OCI-M2 (cell line): ENCODE data around the gene LPAR2.
"Not testable (repeated sequence)": the region's sequence is repeated elsewhere in the genome, so short reads cannot be mapped to it uniquely, and the experiment has no call there.

Source experiments
- DNase-seq: peaks from one replicate; lab custom pipeline; 2025; ENCODE audit not compliant: unreplicated experiment; lab: John Stamatoyannopoulos, UW

The LPAR2 gene

DNA sequence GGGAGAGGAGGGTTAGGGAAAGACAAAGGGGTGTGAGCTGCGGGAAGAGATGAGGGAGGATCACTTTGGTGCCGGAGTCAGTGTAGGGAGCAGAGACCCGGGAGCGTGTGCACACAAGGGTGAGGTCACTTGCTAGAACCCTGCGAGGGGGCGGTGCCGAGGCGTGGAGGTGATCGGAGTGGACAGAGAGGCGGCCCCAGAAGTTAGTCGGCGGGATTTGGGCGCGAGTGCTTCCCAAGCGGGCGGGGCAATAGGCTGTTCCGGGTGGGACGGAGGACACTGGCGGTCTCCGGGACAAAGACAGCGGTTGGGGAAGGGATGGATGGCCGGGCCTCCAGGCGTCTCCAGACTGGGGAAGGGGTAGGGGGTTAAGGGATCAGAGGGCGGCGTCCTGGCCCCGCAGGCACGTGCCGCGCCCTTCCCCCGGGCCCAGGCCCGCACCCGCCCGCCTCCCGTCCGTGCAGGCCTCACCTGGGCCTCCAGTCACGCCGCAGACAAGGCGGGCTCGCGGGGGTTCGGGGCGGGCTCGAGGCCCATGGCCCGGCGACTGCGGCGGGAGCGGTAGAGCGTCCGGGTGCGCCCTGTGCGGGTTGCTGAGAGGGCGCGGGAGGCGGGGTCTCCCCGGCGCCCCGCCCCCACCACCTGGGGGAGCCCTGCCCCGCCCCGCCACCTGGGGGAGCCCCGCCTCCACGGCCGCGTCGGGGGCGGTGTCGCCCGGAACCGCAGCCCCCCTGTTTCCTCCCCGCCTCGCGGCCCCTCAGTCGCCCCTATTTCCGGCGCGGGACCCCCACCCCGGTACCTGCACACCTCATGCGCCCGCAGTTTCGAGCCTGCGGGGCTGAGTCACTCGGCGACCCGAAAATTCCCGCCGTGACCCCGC is at the start of gene LPAR2:
LPAR2 (minus strand) TSS at position 600 of the 880 bp plus-strand sequence. CDS start 945 bp downstream, outside the sequence.
- DNase-seq: no peak

DNA sequence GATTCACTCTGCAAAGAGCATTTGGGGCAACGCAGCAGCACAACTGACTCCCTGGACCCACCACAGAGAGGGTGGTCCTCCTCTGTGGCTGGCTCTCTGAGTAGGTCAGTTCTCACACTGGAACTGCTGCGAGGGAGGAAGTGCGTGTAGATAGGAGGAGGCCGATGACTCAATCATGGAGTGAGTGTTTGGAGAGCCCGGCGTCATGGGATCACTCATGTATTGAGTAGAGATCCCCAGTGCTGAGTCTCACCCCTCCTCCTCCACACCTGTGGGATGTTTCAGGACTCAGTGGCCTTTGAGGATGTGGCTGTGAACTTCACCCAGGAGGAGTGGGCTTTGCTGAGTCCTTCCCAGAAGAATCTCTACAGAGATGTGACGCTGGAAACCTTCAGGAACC is 49.6 kb upstream of the LPAR2 start:
- DNase-seq: no peak

DNA sequence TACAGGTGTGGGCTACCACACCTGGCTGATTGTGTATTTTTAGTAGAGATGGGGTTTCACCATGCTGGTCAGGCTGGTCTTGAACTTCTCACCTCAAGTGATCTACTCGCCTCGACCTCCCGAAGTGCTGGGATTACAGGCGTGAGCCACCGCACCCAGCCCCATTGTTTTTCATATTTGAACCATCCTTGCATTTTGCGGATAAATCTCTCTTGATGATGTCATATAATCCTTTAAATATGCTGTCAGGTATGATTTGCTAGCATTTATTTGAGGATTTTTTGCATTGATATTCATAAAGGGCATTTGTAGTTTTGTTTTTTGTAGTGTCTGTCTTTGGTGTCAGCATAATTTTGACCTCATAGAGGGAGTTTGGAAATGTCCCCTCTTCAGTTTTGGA is 46.3 kb upstream of the LPAR2 start:
- DNase-seq: no peak

DNA sequence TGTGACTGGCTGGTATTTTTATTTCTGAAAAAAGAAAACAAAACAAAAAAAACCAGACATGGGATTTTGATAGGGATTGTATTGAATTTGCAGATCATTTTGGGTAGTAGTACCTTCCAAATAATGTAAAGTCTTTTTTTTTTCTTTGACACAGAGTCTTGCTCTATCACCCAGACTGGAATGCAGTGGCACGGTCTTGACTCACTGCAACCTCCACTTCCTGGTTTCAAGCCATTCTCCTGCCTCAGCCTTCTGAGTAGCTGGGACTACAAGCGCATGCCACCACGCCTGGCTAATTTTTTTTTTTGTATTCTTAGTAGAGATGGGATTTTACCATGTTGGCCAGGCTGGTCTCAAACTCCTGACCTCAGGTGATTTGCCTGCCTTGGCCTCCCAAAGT is 44.8 kb upstream of the LPAR2 start:
- DNase-seq: no peak

DNA sequence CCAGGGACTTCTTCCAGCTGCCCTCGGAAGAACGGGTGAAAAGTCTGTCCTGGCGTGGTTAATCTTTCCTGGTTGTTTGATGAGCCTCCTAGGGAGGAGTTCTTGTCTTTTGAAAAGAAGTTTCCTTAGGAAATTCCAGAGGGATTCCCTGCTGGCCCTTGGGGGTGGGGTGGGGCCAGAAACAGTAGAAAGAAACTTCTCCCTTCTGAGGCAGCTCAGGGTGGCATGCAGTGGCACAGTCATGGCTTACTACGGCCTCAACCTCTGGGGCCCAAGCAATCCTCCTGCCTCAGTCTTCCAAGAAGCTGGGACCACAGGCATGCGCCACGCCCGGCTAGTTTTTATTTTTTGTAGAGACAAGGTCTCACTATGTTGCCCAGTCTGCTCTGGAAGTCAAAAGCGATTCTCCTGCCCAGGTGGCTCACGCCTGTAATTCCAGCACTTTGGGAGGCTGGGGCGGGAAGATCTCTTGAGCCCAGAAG is 42.1 kb upstream of the LPAR2 start:
- DNase-seq: no peak

DNA sequence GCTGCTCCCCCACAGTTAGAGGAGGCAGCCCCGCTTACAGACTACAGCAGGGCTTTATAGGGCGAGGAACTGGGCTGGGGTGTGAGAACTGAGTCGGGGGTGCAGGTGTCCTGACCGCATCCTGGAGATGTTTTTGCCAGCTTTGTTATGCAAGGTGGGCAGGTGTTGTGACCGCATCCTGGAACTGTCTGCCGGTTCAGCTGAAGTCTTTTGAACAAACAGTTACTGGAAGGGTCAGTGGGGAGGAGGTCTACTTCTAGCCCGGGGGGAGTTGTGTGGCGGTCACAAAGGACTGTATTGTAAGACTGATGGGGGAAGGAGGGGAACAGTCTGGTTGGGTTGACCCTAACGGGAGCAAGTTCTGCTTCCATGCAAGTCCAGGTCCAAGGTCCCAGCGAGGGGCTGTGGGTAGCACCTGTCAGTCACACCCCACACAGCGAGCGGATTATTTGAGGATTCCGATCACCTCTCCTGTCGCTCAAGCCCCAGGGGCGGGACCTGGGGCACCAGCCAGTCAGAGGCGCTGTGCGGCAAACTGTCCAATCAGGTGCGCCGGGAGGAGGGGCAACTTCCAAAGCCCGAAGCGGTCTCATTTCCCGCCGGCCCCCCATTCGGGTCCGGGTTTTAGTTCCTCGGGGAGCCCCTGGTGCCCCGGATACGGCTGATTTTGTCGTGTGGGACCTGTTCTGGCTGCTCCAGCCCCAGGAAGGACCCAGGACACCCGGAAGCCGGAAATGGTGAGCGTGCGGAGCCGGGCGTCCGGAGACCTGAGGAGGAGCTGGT is 40.4 kb upstream of the LPAR2 start, which contains the start of gene ZNF101:
ZNF101 (plus strand) TSS at position 610 of the 783 bp plus-strand sequence; CDS start at position 735, 125 bp downstream.
- DNase-seq: peak; percentile 89

DNA sequence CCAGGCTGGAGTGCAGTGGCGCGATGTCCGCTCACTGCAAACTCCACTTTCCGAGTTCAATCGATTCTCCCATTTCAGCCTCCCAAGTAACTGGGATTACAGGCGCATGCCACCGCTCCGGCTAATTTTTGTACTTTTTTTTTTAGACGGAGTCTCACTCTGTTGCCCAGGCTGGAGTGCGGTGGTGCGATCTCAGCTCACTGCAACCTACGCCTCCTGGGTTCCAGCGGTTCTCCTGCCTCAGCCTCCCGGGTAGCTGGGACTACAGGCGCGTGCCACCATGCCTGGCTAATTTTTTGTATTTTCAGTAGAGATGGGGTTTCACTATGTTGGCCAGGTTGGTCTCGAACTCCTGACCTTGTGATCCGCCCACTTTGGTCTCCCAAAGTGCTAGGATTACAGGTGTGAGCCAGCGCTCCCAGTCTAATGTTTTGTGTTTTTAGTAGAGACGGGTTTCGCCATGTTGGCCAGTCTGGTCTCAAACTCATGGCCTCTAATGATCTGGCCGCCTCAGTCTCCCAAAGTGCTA is 37.5 kb upstream of the LPAR2 start:
- DNase-seq: not testable (repeated sequence)

DNA sequence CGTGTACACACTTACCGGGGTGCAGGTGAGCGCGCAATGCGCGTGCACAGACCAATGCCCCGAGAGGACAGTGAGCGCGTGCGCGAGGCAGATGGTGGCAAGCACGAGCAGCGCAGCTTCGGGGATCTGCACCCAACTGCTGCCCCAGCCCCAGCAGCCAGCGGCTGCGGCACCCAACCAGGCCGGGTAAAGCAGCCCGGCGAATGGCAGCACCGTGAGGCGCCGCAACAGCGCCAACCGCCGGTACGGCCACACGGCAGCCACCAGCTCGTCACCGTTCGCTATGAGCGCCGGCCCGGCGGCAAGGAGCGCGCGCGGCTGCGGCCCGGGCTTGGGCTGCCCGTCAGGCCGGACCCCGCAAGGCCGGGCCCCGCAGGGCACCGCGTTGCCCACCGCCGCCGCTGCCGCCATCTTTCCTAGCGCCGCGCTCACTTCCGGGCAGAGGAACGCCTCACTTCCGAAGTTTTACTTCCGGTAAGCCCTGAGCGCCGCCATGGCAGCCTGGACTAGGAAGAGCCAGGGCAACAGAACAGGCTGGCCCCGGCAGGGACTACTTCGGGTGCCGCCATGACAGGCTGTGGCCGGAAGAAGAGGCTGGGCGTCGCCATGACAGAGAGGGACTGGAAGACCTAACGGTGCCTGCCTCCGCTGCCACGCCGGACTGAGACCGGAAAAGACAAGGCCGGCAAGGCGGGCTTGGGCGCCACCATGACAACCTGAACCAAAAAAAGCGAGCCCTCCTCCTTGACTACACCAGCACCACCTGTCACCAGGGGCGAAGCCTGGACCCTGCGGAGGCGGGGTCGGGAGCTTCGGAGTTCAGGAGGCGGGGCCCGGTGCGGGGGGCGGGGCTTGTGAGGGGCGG is 35.5 kb upstream of the LPAR2 start, which contains the start of gene ATP13A1:
ATP13A1 (minus strand) TSS at position 421 of the 865 bp plus-strand sequence; CDS start at position 411, 10 bp downstream.
- DNase-seq: peak; percentile 87

DNA sequence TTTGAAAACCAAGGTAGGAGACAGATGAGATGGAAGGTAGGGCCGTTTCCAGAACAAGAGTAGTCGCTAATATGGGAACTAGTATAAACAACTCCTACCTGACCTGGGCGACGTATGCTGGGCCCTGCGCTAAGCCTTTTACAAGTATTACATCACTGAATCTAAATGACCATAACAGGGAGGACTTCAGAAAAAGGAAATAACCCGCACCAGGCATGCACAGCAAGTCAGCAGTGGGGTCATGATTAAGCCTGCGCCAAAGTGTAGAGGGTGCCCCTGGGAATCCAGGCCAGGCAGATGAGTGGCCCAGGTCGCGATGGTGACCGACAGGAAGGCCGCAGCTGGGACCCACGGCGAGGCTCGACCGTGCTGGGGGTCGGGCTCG is 34.8 kb upstream of the LPAR2 start:
- no peak for DNase-seq

DNA sequence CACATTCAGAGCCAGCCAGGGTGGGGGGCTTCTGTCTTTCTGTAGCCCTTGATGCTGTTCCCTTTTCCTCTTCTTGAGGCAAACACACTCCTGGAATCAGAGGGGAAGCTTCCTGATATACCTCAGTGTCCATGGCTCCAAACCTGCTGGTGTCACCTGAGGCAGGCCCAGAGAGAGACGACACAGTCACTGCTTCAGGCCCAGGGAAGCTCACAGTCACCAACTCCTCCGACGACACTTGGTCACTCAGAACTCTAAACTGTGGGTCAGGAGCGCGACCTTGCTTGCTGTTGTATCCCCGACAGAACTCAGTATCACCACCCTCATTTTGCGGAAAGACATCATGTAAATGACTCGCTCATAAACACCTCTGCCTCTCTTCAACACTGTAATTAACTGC is 34.3 kb upstream of the LPAR2 start:
- DNase-seq: no peak

DNA sequence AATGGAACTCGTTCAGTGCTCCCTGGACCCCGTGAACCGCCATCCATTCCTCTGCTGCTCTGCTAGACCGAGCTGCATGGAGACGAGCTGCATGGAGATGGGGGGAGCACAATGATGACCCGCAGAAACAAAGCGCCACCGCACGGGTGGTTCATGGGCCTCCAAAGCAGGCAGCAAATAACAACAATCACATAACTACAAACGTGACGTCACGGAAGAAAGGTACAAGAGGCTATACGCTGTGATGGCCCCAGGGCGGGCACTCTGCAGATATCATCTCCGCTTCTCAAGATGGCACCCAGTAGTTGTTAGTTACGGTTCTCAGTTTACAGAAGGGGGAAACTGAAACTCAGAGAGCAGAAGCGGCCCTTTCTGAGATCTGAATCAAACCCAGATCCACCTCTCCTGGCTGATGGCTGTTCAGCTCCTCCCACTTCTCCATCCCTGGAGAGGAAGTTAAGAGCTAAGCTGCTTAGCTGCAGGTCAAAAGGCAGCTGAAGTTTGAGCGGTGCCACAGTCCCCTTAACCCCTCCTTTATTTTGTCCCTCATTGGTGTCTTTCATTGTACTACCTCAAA is 33.7 kb upstream of the LPAR2 start:
- DNase-seq: no peak

DNA sequence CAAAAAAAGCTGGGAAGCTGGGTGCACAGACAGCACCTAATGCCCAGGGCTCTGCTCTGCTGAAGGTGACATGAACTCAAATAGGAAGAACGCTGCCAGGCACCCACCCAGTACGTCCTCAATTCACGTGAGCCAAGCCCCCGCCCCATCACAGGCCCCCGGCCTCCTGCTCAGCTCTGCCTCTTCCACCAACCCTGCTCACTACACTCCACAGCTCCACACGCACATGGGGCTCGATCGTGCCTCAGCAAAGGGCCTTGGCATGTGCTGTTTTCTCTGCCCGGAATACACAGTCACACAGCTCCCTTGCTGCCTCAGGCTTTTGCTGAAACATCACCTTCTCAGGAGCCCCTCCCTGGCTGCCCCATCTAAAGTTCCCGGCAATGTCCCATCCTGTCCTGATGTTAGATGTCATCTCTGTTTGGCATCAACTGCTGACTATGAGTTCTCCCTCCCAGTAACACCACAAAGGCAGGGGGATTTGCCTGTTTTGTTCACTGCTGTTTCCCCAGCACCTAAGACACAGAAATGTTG is 33.2 kb upstream of the LPAR2 start:
- no peak for DNase-seq

DNA sequence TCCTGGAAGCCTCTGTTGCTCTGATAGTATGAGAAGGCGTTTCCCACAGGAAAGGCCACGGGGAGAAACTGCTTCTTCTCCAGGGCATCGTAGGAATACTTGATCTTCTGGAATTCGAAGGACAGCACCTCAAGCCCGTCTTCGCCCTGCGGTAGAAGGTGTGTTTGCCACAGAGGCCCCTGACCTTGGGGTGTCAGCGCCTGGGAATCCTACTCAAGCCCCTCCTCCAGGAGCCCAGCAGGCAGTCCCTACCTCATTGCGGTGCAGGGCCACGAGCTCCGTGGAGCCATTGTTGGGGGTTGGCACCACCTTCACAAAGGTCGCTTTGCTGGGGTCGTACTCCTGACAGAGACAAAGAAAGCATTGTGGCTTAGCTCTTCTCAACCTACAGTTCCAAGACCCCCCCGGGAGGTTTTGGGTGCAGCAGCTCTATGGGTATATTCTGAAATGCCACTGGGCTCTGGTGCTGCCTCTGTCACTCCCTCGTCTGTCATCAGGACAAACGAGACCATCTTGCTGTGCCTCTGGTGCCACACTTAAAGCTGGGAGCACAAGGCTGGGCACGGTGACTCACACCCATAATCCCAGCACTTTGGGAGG is 31.7 kb upstream of the LPAR2 start:
- DNase-seq: no peak

DNA sequence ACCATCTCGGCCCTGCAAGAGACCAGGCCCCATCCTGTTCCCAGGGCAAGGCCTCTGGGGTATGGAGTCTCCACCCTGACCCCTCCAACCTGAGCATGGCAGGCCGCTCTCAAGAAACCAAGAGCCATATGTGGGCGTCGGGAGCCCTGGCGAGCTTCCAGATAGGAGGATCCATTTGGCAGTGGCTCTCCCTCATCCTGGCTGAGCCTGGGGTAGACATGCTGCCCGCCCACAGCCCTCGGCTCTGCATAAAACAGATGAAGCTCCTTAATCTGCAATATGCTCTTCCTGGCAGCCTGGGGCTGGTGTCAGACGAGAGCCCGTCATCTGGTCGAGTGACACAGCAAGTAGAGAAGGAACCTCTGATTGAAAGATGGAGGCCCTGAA is 29.4 kb upstream of the LPAR2 start:
- DNase-seq: no peak

DNA sequence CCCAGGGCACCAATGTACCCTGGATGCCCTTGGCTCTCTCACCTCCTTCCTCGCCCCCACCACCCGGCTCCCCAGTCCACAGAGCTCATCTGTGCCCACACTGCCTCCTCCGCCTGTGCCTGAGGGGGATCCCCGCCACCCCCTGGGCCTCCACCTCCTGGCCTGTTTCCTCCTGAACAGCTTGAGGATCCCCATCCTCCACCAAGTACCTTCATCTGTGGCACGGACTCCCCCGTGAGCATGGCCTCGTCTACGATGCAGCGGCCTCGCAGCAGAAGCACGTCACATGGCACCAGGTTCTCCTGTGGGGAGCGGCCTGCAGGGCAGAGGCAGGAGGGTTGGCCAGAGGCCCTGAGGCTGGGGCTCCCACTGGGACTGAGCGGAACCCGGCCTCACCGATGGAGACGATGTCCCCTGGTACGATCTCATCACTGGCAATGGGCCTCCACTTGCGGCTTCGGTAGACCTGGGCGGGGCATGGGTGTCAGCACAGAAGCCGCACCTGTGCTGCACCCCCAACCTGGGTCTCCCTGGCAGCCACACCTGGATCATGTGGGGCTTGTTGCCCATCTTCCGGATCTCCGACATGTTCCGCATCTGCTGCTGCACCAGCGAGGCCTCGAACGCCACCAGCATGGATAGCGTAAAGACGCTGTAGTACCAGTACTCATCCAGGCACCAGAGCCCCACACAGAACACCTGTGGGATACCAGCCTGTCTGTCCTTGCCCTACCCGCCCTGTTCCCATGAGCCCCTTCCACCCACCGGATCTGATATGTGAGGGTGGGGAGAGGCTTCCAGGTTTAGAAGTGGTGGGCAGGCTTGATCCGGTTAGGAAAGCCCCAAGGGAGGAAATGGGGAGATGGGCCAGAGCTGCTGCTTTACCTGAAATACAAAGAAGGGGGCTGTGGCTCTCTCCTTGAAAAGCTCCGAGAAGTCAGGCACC is 28.7 kb upstream of the LPAR2 start:
- no peak for DNase-seq

DNA sequence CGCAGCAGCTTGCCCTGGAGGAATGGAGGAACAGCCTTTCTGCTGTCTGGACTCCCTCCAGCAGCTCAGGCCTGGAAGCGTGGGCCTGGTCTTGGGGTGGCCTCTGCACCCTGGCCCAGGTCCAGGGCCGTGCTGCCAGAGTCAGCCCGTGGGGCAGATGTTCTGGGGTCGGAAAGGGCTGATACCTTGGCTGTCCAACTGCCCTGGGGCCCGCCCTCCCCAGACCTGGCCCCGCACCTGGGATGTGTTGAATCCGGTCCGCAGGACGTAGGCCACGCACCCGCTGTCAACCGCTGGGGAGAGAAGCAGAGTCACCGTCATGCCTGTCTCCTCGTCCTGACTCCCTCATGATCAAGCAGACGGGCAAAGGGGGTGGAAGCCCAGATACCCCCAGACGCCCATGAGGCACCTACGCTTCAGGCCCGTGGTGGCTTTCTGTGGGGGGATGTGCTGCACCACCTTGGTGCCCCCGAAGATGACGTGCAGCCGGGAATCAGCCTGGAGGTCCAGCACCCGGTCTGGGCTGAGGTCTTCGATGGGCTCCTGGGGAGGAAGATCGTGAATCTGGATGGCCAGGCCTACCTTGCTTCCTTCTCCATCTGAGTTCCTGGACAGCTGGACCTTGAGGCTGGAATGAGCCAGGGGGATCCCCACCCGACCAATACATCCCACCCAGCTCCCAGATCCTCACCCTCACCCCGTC is 27.8 kb upstream of the LPAR2 start:
- DNase-seq: no peak

DNA sequence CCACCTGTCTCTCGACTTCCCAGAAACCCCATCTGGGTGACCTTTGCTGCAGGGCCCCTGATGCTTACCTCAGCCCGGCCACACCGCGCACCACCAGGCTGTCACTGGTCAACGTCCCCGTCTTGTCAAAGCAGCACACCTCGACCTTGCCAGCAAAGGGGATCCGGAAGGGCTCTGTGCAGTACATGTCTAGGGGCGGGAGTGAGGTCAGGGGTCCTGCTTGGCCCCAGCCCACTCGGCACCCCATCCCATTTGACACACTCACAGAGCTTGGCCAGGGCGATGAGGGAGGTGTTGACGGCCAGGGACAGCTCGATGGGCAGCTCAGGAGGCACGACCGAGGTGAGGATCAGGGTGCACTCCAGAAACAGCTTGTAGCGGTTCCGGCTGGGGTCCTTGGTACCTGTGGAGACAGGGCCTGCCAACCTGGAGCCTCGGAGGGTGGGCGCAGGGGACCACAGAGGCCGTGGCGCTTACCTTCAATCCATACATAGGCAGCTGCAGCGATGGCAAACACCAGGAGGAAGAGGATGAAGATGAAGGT is 27.1 kb upstream of the LPAR2 start:
- DNase-seq: no peak

DNA sequence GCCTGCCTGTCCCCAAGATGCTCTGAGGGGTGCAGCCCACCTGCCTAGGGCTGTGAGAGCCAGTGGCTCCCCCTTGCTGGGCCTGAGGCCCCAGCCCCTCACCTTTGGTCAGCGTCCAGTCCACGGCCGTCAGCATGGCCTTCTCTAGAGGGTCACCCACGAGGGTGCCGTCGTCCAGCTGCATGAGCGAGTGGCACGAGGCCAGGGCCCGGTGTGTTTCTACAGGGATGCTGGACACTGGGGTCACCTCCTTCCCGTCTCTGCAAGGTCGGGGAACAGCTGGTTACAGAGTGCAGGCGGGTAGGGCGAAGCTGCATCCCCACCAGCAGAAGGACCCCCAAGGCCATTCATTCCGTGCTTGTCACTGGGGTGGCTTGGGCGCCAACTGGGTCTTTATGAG is 26.4 kb upstream of the LPAR2 start:
- no peak for DNase-seq
